GM12891 (cell line): ENCODE results near the gene HMG20B.

Experiments used
- PAX5 ChIP-seq: IDR thresholded peaks from 2 replicates; pipeline ENCODE4 v1.6.1; 2011; ENCODE audit warnings: low read length, moderate library complexity, mild to moderate bottlenecking; ENCODE audit not compliant: insufficient read depth, severe bottlenecking
- POLR2A ChIP-seq: IDR thresholded peaks from 2 replicates; pipeline ENCODE4 v1.6.1; 2011; ENCODE audit warnings: low read depth, low read length, control low read depth
- POLR2AphosphoS5 ChIP-seq: IDR thresholded peaks from 2 replicates; pipeline ENCODE4 v1.6.1; 2011; ENCODE audit warnings: low read depth, low read length, control low read depth
- TAF1 ChIP-seq: IDR thresholded peaks from 2 replicates; pipeline ENCODE4 v1.6.1; 2011; ENCODE audit warnings: low read depth, low read length, control low read depth

GRCh38 chr19:3620817-3621547 is 48.2 kb downstream of the HMG20B start:
- TF ChIP-seq POLR2A (no peak), POLR2AphosphoS5 (no peak), PAX5 (no peak), TAF1 (no peak)
